Neural progenitor cell (in vitro differentiated cells): Measurements from ENCODE around the gene COL17A1. TPM values are rescaled to one million over a fixed set of nuclear protein-coding genes. Genes with fewer than 3 reads are reported as not detected.

Source experiments
- DNase-seq: peaks from one replicate; pipeline ENCODE4 v3.0.0-alpha.2; 2016; ENCODE audit warnings: low spot score
- H2AFZ ChIP-seq: fragments of 200-600 bp; sonication (generic); replicated peaks from 2 replicates; pipeline ENCODE4 v1.6.1; 2016; ENCODE audit warnings: antibody characterized with exemption
- H3F3A ChIP-seq: fragments of 200-600 bp; sonication (generic); 2 replicates; pipeline ENCODE4 v1.6.1; 2016; ENCODE audit warnings: antibody characterized with exemption, low read depth
- H3K27ac ChIP-seq: fragments of 200-600 bp; sonication (generic); 2 replicates; pipeline ENCODE4 v1.5.1; 2016; ENCODE audit warnings: mild to moderate bottlenecking
- H3K27me3 ChIP-seq: fragments of 200-600 bp; sonication (generic); 2 replicates; pipeline ENCODE4 v1.6.1; 2016; ENCODE audit warnings: mild to moderate bottlenecking, moderate library complexity
- H3K36me3 ChIP-seq: fragments of 200-600 bp; sonication (generic); 2 replicates; pipeline ENCODE4 v1.5.1; 2016
- H3K4me1 ChIP-seq: fragments of 200-600 bp; sonication (generic); 2 replicates; pipeline ENCODE4 v1.6.1; 2016; ENCODE audit warnings: mixed run types
- H3K4me2 ChIP-seq: fragments of 200-600 bp; sonication (generic); 2 replicates; pipeline ENCODE4 v1.6.1; 2016
- H3K4me3 ChIP-seq: fragments of 200-600 bp; sonication (generic); 2 replicates; pipeline ENCODE4 v1.5.1; 2016
- H3K79me2 ChIP-seq: fragments of 200-600 bp; sonication (generic); 2 replicates; pipeline ENCODE4 v1.6.1; 2016; ENCODE audit warnings: low read depth
- H3K9ac ChIP-seq: fragments of 200-600 bp; sonication (generic); 2 replicates; pipeline ENCODE4 v1.6.1; 2016
- H3K9me3 ChIP-seq: fragments of 200-600 bp; sonication (generic); 2 replicates; pipeline ENCODE4 v1.5.1; 2016; ENCODE audit warnings: low read depth
- H4K20me1 ChIP-seq: fragments of 200-600 bp; sonication (generic); 2 replicates; pipeline ENCODE4 v1.6.1; 2016; ENCODE audit warnings: low read depth
- H3K27ac Mint-ChIP-seq: 3 replicates; pipeline ENCODE4 v1.8.0; 2021; ENCODE audit warnings: mixed read lengths
- H3K27me3 Mint-ChIP-seq: 2 replicates; pipeline ENCODE4 v1.8.0; 2022; ENCODE audit warnings: low read depth, mild to moderate bottlenecking, inconsistent platforms, moderate library complexity, mixed read lengths; ENCODE audit not compliant: insufficient read depth
- H3K36me3 Mint-ChIP-seq: 3 replicates; pipeline ENCODE4 v1.8.0; 2021; ENCODE audit warnings: mixed read lengths
- H3K4me1 Mint-ChIP-seq: 3 replicates; pipeline ENCODE4 v1.8.0; 2021; ENCODE audit warnings: mixed read lengths
- H3K4me3 Mint-ChIP-seq: 3 replicates; pipeline ENCODE4 v1.8.0; 2021; ENCODE audit warnings: mild to moderate bottlenecking, moderate library complexity, mixed read lengths
- H3K9me3 Mint-ChIP-seq: 3 replicates; pipeline ENCODE4 v1.8.0; 2020; ENCODE audit warnings: mixed read lengths
- CTCF ChIP-seq: fragments of 200-600 bp; sonication (generic); IDR thresholded peaks from 2 replicates; pipeline ENCODE4 v1.5.1; 2017; ENCODE audit warnings: antibody characterized with exemption, mild to moderate bottlenecking
- EZH2 ChIP-seq: fragments of 200-600 bp; sonication (generic); IDR thresholded peaks from 2 replicates; pipeline ENCODE4 v1.6.1; 2017; ENCODE audit warnings: antibody characterized with exemption, mild to moderate bottlenecking, moderate library complexity
- EZH2phosphoT487 ChIP-seq: fragments of 200-600 bp; sonication (generic); IDR thresholded peaks from 2 replicates; pipeline ENCODE4 v1.6.1; 2017; ENCODE audit warnings: antibody characterized with exemption
- total RNA-seq: library from RNA; depleted of rRNA; stranded (reverse); fragments of >200 nt; gene quantifications from 2 replicates; pipeline ENCODE4 v1.2.3, GENCODE V29; 2015; ENCODE audit warnings: low replicate concordance

Gene COL17A1
- total RNA-seq, 1 donor from 2014 or later, result 2.3 TPM

GRCh38 chr10:104021246-104021645 is 64.4 kb downstream of the COL17A1 start:
- H3K4me3 ChIP-seq, result no peak overlapping the region
- H2AFZ ChIP-seq, result no peak overlapping the region
- H3K79me2 ChIP-seq, result no peaks in the 10 kb centered on the region
- no peak overlapping the region for H3K4me3 Mint-ChIP-seq
- no peak for DNase-seq
- peaks cover 13% of the 10 kb centered on the region for H3K36me3 Mint-ChIP-seq
- TF ChIP-seq EZH2phosphoT487 (no peak), EZH2 (no peak), CTCF (no peak)
- H3K9me3 ChIP-seq, result no peaks in the 10 kb centered on the region
- no peaks in the 10 kb centered on the region for H3K9me3 Mint-ChIP-seq
- no peaks in the 10 kb centered on the region for H3K4me1 ChIP-seq
- no peaks in the 10 kb centered on the region for H3K27me3 ChIP-seq
- no peak overlapping the region for H3K9ac ChIP-seq
- no peak overlapping the region for H3K4me2 ChIP-seq
- H4K20me1 ChIP-seq, result no peaks in the 10 kb centered on the region
- no peak overlapping the region for H3K27ac Mint-ChIP-seq
- no peaks in the 10 kb centered on the region for H3K27me3 Mint-ChIP-seq
- no peaks in the 10 kb centered on the region for H3K4me1 Mint-ChIP-seq
- no peak overlapping the region for H3K27ac ChIP-seq
- no peaks in the 10 kb centered on the region for H3K36me3 ChIP-seq
- H3F3A ChIP-seq, result no peaks in the 10 kb centered on the region

- Histone ChIP-seq H3K4me2 (no peak overlapping the region), H3F3A (no peaks in the 10 kb centered on the region), H2AFZ (no peak overlapping the region), H3K9me3 (no peaks in the 10 kb centered on the region), H3K36me3 (no peaks in the 10 kb centered on the region), H3K27ac (no peak overlapping the region), H4K20me1 (no peaks in the 10 kb centered on the region), H3K27me3 (no peaks in the 10 kb centered on the region), H3K4me1 (no peaks in the 10 kb centered on the region), H3K4me3 (no peak overlapping the region), H3K9ac (no peak overlapping the region), H3K79me2 (no peaks in the 10 kb centered on the region)
- Mint-ChIP-seq H3K9me3 (no peaks in the 10 kb centered on the region), H3K27me3 (no peaks in the 10 kb centered on the region), H3K36me3 (peaks cover 13% of the 10 kb centered on the region), H3K27ac (no peak overlapping the region), H3K4me1 (no peaks in the 10 kb centered on the region), H3K4me3 (no peak overlapping the region)
- TF ChIP-seq CTCF, result no peak
- no peak for TF ChIP-seq EZH2
- TF ChIP-seq EZH2phosphoT487, result no peak
- DNase-seq, result no peak
Measured at GRCh38 chr10:104020020-104020419, 65.7 kb downstream of the COL17A1 start.

GRCh38 chr10:104018471-104018870 is 67.2 kb downstream of the COL17A1 start:
- H3K27ac ChIP-seq, result no peak overlapping the region
- H3K9me3 ChIP-seq, result no peaks in the 10 kb centered on the region
- H3K9me3 Mint-ChIP-seq, result no peaks in the 10 kb centered on the region
- H3K9ac ChIP-seq, result no peak overlapping the region
- no peak overlapping the region for H3K27ac Mint-ChIP-seq
- no peak overlapping the region for H3K4me3 Mint-ChIP-seq
- TF ChIP-seq EZH2phosphoT487 (no peak), EZH2 (no peak)
- H3K36me3 Mint-ChIP-seq, result peaks cover 8% of the 10 kb centered on the region
- no peaks in the 10 kb centered on the region for H3K27me3 ChIP-seq
- no peaks in the 10 kb centered on the region for H3K36me3 ChIP-seq
- no peak for DNase-seq
- H3K27me3 Mint-ChIP-seq, result no peaks in the 10 kb centered on the region
- no peaks in the 10 kb centered on the region for H3K4me1 Mint-ChIP-seq
- H3F3A ChIP-seq, result no peaks in the 10 kb centered on the region
- H3K79me2 ChIP-seq, result no peaks in the 10 kb centered on the region
- no peak overlapping the region for H3K4me2 ChIP-seq
- H4K20me1 ChIP-seq, result no peaks in the 10 kb centered on the region
- H3K4me3 ChIP-seq, result no peak overlapping the region
- no peaks in the 10 kb centered on the region for H3K4me1 ChIP-seq
- no peak overlapping the region for H2AFZ ChIP-seq

- Mint-ChIP-seq H3K27ac (no peak overlapping the region), H3K36me3 (peaks cover 4% of the 10 kb centered on the region), H3K4me1 (no peaks in the 10 kb centered on the region), H3K27me3 (no peaks in the 10 kb centered on the region), H3K4me3 (no peak overlapping the region), H3K9me3 (no peaks in the 10 kb centered on the region)
- no peaks in the 10 kb centered on the region for H4K20me1 ChIP-seq
- H3K79me2 ChIP-seq, result no peaks in the 10 kb centered on the region
- H3K4me1 ChIP-seq, result no peaks in the 10 kb centered on the region
- no peaks in the 10 kb centered on the region for H3K27me3 ChIP-seq
- DNase-seq, result no peak
- no peak overlapping the region for H3K27ac ChIP-seq
- no peak overlapping the region for H3K4me3 ChIP-seq
- no peaks in the 10 kb centered on the region for H3K9me3 ChIP-seq
- no peak overlapping the region for H3K4me2 ChIP-seq
- TF ChIP-seq EZH2 (no peak), CTCF (no peak), EZH2phosphoT487 (no peak)
- no peaks in the 10 kb centered on the region for H3F3A ChIP-seq
- no peak overlapping the region for H2AFZ ChIP-seq
- no peaks in the 10 kb centered on the region for H3K36me3 ChIP-seq
- no peak overlapping the region for H3K9ac ChIP-seq
Measured at GRCh38 chr10:104016661-104017060, 69.0 kb downstream of the COL17A1 start.
